CD4-positive, CD25-positive, alpha-beta regulatory T cell (primary cell): ENCODE data around the gene RNASE1. TPM values are rescaled to one million over a fixed set of nuclear protein-coding genes. Genes with fewer than 3 reads are reported as not detected.

Experiments
- ATAC-seq, 2 donors: fragments of 150-1000 bp; cut with Tn5 transposase; one replicate each; pipeline ENCODE4 v1.10.0; 2021; ENCODE audit warnings: low read depth in 2 of 2, moderate number of reproducible peaks in 2 of 2, moderate library complexity in 1 of 2
- DNase-seq, 3 donors: peaks; one replicate each; pipeline versions ENCODE4 v3.0.0 to v3.0.0-alpha.2; 2012 to 2022; ENCODE audit warnings: mixed read lengths in 1 of 3
- H3K27ac ChIP-seq: one replicate; pipeline ENCODE4 v1.7.0; 2013; ENCODE audit warnings: mild to moderate bottlenecking, low read length; ENCODE audit not compliant: insufficient read depth, poor library complexity, severe bottlenecking
- H3K27me3 ChIP-seq: one replicate; pipeline ENCODE4 v1.7.0; 2013; ENCODE audit warnings: low read length; ENCODE audit not compliant: control insufficient read depth, insufficient read depth
- H3K36me3 ChIP-seq: one replicate; pipeline ENCODE4 v1.7.0; 2013; ENCODE audit warnings: mild to moderate bottlenecking, low read length, moderate library complexity; ENCODE audit not compliant: control insufficient read depth, insufficient read depth
- H3K4me1 ChIP-seq: 2 replicates; pipeline ENCODE4 v1.7.0; 2013; ENCODE audit warnings: mild to moderate bottlenecking, low read length; ENCODE audit not compliant: insufficient read depth, control insufficient read depth, poor library complexity, severe bottlenecking
- H3K4me3 ChIP-seq: one replicate; pipeline ENCODE4 v1.7.0; 2013; ENCODE audit warnings: low read depth, mild to moderate bottlenecking, low read length, moderate library complexity
- H3K9me3 ChIP-seq, 2 experiments: 1 replicate in 1 of 2; 2 replicates in 1 of 2; pipeline ENCODE4 v1.7.0; 2013; ENCODE audit warnings: low read length in 2 of 2, mild to moderate bottlenecking in 1 of 2, moderate library complexity in 1 of 2; ENCODE audit not compliant: control insufficient read depth in 2 of 2
- H3K27ac Mint-ChIP-seq, 3 donors: one replicate each; pipeline ENCODE4 v1.8.0; 2020 to 2022; ENCODE audit warnings: mild to moderate bottlenecking in 3 of 3, mixed read lengths in 3 of 3, moderate library complexity in 2 of 3
- H3K27me3 Mint-ChIP-seq: one replicate; pipeline ENCODE4 v1.8.0; 2022; ENCODE audit warnings: mild to moderate bottlenecking, mixed read lengths
- H3K36me3 Mint-ChIP-seq: one replicate; pipeline ENCODE4 v1.8.0; 2020; ENCODE audit warnings: mixed read lengths
- H3K4me1 Mint-ChIP-seq, 4 donors: one replicate each; pipeline ENCODE4 v1.8.0; 2020 to 2022; ENCODE audit warnings: mixed read lengths in 4 of 4, mild to moderate bottlenecking in 1 of 4
- H3K4me3 Mint-ChIP-seq, 4 donors: one replicate each; pipeline ENCODE4 v1.8.0; 2020 to 2022; ENCODE audit warnings: mild to moderate bottlenecking in 4 of 4, mixed read lengths in 4 of 4, moderate library complexity in 3 of 4
- H3K9me3 Mint-ChIP-seq, 7 donors: one replicate each; pipeline ENCODE4 v1.8.0; 2020 to 2022; ENCODE audit warnings: mixed read lengths in 7 of 7, mild to moderate bottlenecking in 3 of 7, moderate library complexity in 2 of 7
- polyA plus RNA-seq, 4 donors: library from polyadenylated mRNA; unstranded; fragments of 300-500 nt; fragmentation: Illumina TruSeq; gene quantifications; one replicate each; pipeline ENCODE4 v1.2.3, GENCODE V29; 2021
- total RNA-seq: library from RNA; stranded (reverse); gene quantifications from one replicate; pipeline ENCODE4 v1.2.3, GENCODE V29; 2022

RNASE1 gene
- total and polyA plus RNA-seq, 5 donors from 2014 or later = not detected

- Histone ChIP-seq H3K4me1 (no peaks in the 10 kb centered on the region), H3K4me3 (no peak overlapping the region), H3K27me3 (peaks cover 20% of the 10 kb centered on the region), H3K27ac (no peak overlapping the region), H3K9me3 (no peaks in the 10 kb centered on the region), H3K36me3 (no peaks in the 10 kb centered on the region)
- DNase-seq (no peak), ATAC-seq (no peak)
- H3K9me3 Mint-ChIP-seq = peaks cover 0 to 1% (median 0%) of the 10 kb centered on the region in 7 donors
- no peak overlapping the region for H3K27ac Mint-ChIP-seq
- H3K27me3 Mint-ChIP-seq = peaks cover 10% of the 10 kb centered on the region
- H3K36me3 Mint-ChIP-seq = no peaks in the 10 kb centered on the region
- no peak overlapping the region for H3K4me3 Mint-ChIP-seq
- H3K4me1 Mint-ChIP-seq = peaks cover 0 to 3% (median 0%) of the 10 kb centered on the region in 4 donors
Observed at GRCh38 chr14:20805485-20805884, 2.8 kb upstream of the RNASE1 start.

GRCh38 chr14:20803223-20803622 lies 579 bp upstream of the RNASE1 start:
- no peaks in the 10 kb centered on the region for H3K36me3 ChIP-seq
- Mint-ChIP-seq H3K4me3 (no peak overlapping the region), H3K9me3 (peaks cover 0 to 1% (median 0%) of the 10 kb centered on the region in 7 donors), H3K36me3 (no peaks in the 10 kb centered on the region), H3K27me3 (peaks cover 17% of the 10 kb centered on the region), H3K27ac (no peak overlapping the region), H3K4me1 (peaks cover 0 to 3% (median 0%) of the 10 kb centered on the region in 4 donors)
- no peak overlapping the region for H3K27ac ChIP-seq
- ATAC-seq (no peak), DNase-seq (no peak)
- no peaks in the 10 kb centered on the region for H3K9me3 ChIP-seq
- H3K4me1 ChIP-seq = no peaks in the 10 kb centered on the region
- H3K27me3 ChIP-seq = peaks cover 11% of the 10 kb centered on the region
- no peak overlapping the region for H3K4me3 ChIP-seq

- Mint-ChIP-seq H3K4me1 (peaks cover 0 to 3% (median 0%) of the 10 kb centered on the region in 4 donors), H3K27me3 (peaks cover 20% of the 10 kb centered on the region), H3K4me3 (no peak overlapping the region), H3K9me3 (peaks cover 0 to 1% (median 0%) of the 10 kb centered on the region in 7 donors), H3K27ac (no peak overlapping the region), H3K36me3 (no peaks in the 10 kb centered on the region)
- Histone ChIP-seq H3K4me1 (no peaks in the 10 kb centered on the region), H3K27me3 (peaks cover 11% of the 10 kb centered on the region), H3K36me3 (no peaks in the 10 kb centered on the region), H3K4me3 (no peak overlapping the region), H3K9me3 (no peaks in the 10 kb centered on the region), H3K27ac (no peak overlapping the region)
- no peak for DNase-seq
- ATAC-seq = no peak
Observed at GRCh38 chr14:20801726-20802125, 918 bp downstream of the RNASE1 start.

GRCh38 chr14:20799892-20800544 lies 2.6 kb downstream of the RNASE1 start:
- no peak for ATAC-seq

GRCh38 chr14:20799456-20799891 lies 3.2 kb downstream of the RNASE1 start:
- Histone ChIP-seq H3K4me1 (no peaks in the 10 kb centered on the region), H3K27me3 (peaks cover 5% of the 10 kb centered on the region), H3K4me3 (no peak overlapping the region), H3K36me3 (no peaks in the 10 kb centered on the region), H3K9me3 (no peaks in the 10 kb centered on the region), H3K27ac (no peak overlapping the region)
- Mint-ChIP-seq H3K27ac (no peak overlapping the region), H3K4me3 (no peak overlapping the region), H3K36me3 (no peaks in the 10 kb centered on the region), H3K27me3 (peaks cover 22% of the 10 kb centered on the region), H3K9me3 (peaks cover 0 to 1% (median 0%) of the 10 kb centered on the region in 7 donors), H3K4me1 (peaks cover 0 to 3% (median 0%) of the 10 kb centered on the region in 4 donors)
- DNase-seq (no peak), ATAC-seq (no peak)

More at GRCh38 chr14:20799892-20800544, 2.6 kb downstream of the RNASE1 start:
- Mint-ChIP-seq H3K9me3 (peaks cover 0 to 1% (median 0%) of the 10 kb centered on the region in 7 donors), H3K4me1 (peaks cover 0 to 3% (median 0%) of the 10 kb centered on the region in 4 donors), H3K4me3 (no peak overlapping the region), H3K36me3 (no peaks in the 10 kb centered on the region), H3K27me3 (peaks cover 20% of the 10 kb centered on the region), H3K27ac (no peak overlapping the region)
- Histone ChIP-seq H3K27me3 (peaks cover 6% of the 10 kb centered on the region), H3K36me3 (no peaks in the 10 kb centered on the region), H3K4me1 (no peaks in the 10 kb centered on the region), H3K9me3 (no peaks in the 10 kb centered on the region), H3K27ac (no peak overlapping the region), H3K4me3 (no peak overlapping the region)
- no peak for DNase-seq

GRCh38 chr14:20798932-20799331 lies 3.7 kb downstream of the RNASE1 start:
- peaks cover 0 to 1% (median 0%) of the 10 kb centered on the region in 7 donors for H3K9me3 Mint-ChIP-seq
- no peaks in the 10 kb centered on the region for H3K9me3 ChIP-seq
- no peak for DNase-seq
- H3K36me3 ChIP-seq = no peaks in the 10 kb centered on the region
- no peaks in the 10 kb centered on the region for H3K36me3 Mint-ChIP-seq
- ATAC-seq = no peak
- peaks cover 0 to 3% (median 0%) of the 10 kb centered on the region in 4 donors for H3K4me1 Mint-ChIP-seq
- H3K27me3 ChIP-seq = peaks cover 4% of the 10 kb centered on the region
- no peak overlapping the region for H3K27ac Mint-ChIP-seq
- no peak overlapping the region for H3K4me3 ChIP-seq
- H3K27ac ChIP-seq = no peak overlapping the region
- H3K27me3 Mint-ChIP-seq = peaks cover 27% of the 10 kb centered on the region
- H3K4me3 Mint-ChIP-seq = no peak overlapping the region
- H3K4me1 ChIP-seq = no peaks in the 10 kb centered on the region

GRCh38 chr14:20798318-20798717 lies 4.3 kb downstream of the RNASE1 start:
- Histone ChIP-seq H3K4me1 (no peaks in the 10 kb centered on the region), H3K36me3 (no peaks in the 10 kb centered on the region), H3K27me3 (peaks cover 6% of the 10 kb centered on the region), H3K9me3 (no peaks in the 10 kb centered on the region), H3K27ac (no peak overlapping the region), H3K4me3 (no peak overlapping the region)
- peaks cover 0 to 3% (median 0%) of the 10 kb centered on the region in 4 donors for H3K4me1 Mint-ChIP-seq
- H3K27me3 Mint-ChIP-seq = peaks cover 27% of the 10 kb centered on the region
- ATAC-seq = no peak
- H3K27ac Mint-ChIP-seq = no peak overlapping the region
- H3K9me3 Mint-ChIP-seq = peaks cover 0 to 1% (median 0%) of the 10 kb centered on the region in 7 donors
- H3K4me3 Mint-ChIP-seq = no peak overlapping the region
- no peak for DNase-seq
- H3K36me3 Mint-ChIP-seq = no peaks in the 10 kb centered on the region

GRCh38 chr14:20797164-20797563 lies 5.5 kb downstream of the RNASE1 start:
- no peak overlapping the region for H3K4me3 Mint-ChIP-seq
- no peak overlapping the region for H3K27ac Mint-ChIP-seq
- H3K36me3 ChIP-seq = no peaks in the 10 kb centered on the region
- no peak overlapping the region for H3K27ac ChIP-seq
- H3K4me1 Mint-ChIP-seq = peaks cover 0 to 1% (median 0%) of the 10 kb centered on the region in 4 donors
- H3K9me3 Mint-ChIP-seq = no peaks in the 10 kb centered on the region
- peaks cover 22% of the 10 kb centered on the region for H3K27me3 Mint-ChIP-seq
- DNase-seq = no peak
- no peaks in the 10 kb centered on the region for H3K9me3 ChIP-seq
- peaks cover 6% of the 10 kb centered on the region for H3K27me3 ChIP-seq
- no peak overlapping the region for H3K4me3 ChIP-seq
- no peaks in the 10 kb centered on the region for H3K4me1 ChIP-seq
- ATAC-seq = no peak
- no peaks in the 10 kb centered on the region for H3K36me3 Mint-ChIP-seq
